ENCODE data around the gene SORCS2. TPM values are rescaled to one million over a fixed set of nuclear protein-coding genes. Genes with fewer than 3 reads are reported as not detected.
A peak's percentile ranks its signal among the peaks of the same experiment; 100 is the strongest.

SORCS2 gene
- total and polyA plus RNA-seq, 2 of the 13 experiments (the other 11 are each of a cell fraction or from before 2014, with no cell fraction given), result 0.82 to 1.0 TPM

- TF ChIP-seq TP53 (CRISPR knock-in tag; conservative IDR thresholded peaks at IDR 0.05), result no peak
- no peak for TF ChIP-seq ZIK1 (CRISPR knock-in tag; IDR thresholded peaks at IDR 0.05; ENCODE audit: borderline replicate concordance, low read depth)
- peak; percentile 64 for TF ChIP-seq FOXP4 (CRISPR knock-in tag; IDR thresholded peaks at IDR 0.05)
- no peak for TF ChIP-seq CENPX (CRISPR knock-in tag; IDR thresholded peaks at IDR 0.05)
- TF ChIP-seq ZNF792 (CRISPR knock-in tag; IDR thresholded peaks at IDR 0.05), result 0 out of 2 replicates have a peak, but pooled peaks have one; percentile 38
- no peak for TF ChIP-seq ZNF143 (CRISPR knock-in tag; IDR thresholded peaks at IDR 0.05)
- no peak for TF ChIP-seq ZGPAT (CRISPR knock-in tag; IDR thresholded peaks at IDR 0.05)
- TF ChIP-seq, protein P1, sequence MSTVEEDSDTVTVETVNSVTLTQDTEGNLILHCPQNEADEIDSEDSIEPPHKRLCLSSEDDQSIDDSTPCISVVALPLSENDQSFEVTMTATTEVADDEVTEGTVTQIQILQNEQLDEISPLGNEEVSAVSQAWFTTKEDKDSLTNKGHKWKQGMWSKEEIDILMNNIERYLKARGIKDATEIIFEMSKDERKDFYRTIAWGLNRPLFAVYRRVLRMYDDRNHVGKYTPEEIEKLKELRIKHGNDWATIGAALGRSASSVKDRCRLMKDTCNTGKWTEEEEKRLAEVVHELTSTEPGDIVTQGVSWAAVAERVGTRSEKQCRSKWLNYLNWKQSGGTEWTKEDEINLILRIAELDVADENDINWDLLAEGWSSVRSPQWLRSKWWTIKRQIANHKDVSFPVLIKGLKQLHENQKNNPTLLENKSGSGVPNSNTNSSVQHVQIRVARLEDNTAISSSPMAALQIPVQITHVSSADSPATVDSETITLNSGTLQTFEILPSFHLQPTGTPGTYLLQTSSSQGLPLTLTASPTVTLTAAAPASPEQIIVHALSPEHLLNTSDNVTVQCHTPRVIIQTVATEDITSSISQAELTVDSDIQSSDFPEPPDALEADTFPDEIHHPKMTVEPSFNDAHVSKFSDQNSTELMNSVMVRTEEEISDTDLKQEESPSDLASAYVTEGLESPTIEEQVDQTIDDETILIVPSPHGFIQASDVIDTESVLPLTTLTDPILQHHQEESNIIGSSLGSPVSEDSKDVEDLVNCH (CRISPR knock-in tag; IDR thresholded peaks at IDR 0.05), result no peak
- 0 out of 2 replicates have a peak, but pooled peaks have one; percentile 31 for TF ChIP-seq ZBTB43 (CRISPR knock-in tag; conservative IDR thresholded peaks at IDR 0.05)
- TF ChIP-seq TARDBP (CRISPR knock-in tag; IDR thresholded peaks at IDR 0.05), result no peak
- TF ChIP-seq GFI1 (CRISPR knock-in tag; IDR thresholded peaks at IDR 0.05; ENCODE audit: borderline replicate concordance), result no peak
- no peak for TF ChIP-seq NPAS2 (CRISPR knock-in tag; IDR thresholded peaks at IDR 0.05; ENCODE audit: borderline replicate concordance)
- no peak for TF ChIP-seq KDM5B (CRISPR knock-in tag; IDR thresholded peaks at IDR 0.05; ENCODE audit: borderline replicate concordance)
- TF ChIP-seq NR2F1 (CRISPR knock-in tag; IDR thresholded peaks at IDR 0.05), result no peak
- TF ChIP-seq ZNF160 (CRISPR knock-in tag; IDR thresholded peaks at IDR 0.05), result no peak
- TF ChIP-seq PLSCR1 (CRISPR knock-in tag; IDR thresholded peaks at IDR 0.05; ENCODE audit: borderline replicate concordance), result no peak
- no peak for TF ChIP-seq ZFP82 (CRISPR knock-in tag; IDR thresholded peaks at IDR 0.05; ENCODE audit: borderline replicate concordance)
- TF ChIP-seq, protein P2, sequence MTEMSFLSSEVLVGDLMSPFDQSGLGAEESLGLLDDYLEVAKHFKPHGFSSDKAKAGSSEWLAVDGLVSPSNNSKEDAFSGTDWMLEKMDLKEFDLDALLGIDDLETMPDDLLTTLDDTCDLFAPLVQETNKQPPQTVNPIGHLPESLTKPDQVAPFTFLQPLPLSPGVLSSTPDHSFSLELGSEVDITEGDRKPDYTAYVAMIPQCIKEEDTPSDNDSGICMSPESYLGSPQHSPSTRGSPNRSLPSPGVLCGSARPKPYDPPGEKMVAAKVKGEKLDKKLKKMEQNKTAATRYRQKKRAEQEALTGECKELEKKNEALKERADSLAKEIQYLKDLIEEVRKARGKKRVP (CRISPR knock-in tag; IDR thresholded peaks at IDR 0.05), result no peak
- TF ChIP-seq NR3C1 (CRISPR knock-in tag; IDR thresholded peaks at IDR 0.05), result no peak
- no peak for TF ChIP-seq NR2F2 (IDR thresholded peaks at IDR 0.05; ENCODE audit: borderline replicate concordance, low read depth)
- TF ChIP-seq ZNF441 (CRISPR knock-in tag; IDR thresholded peaks at IDR 0.05; ENCODE audit: borderline replicate concordance), result no peak
- TF ChIP-seq FOXK2 (IDR thresholded peaks at IDR 0.05), result no peak
- TF ChIP-seq TMF1 (CRISPR knock-in tag; IDR thresholded peaks at IDR 0.05; ENCODE audit: low read depth), result no peak
These were observed 32.4 kb upstream of the SORCS2 start (continued) for GRCh38 chr4:7159923-7160322.
